Peyer's patch (tissue), 4 donors: ENCODE results near the gene SMYD3. TPM values are rescaled to one million over a fixed set of nuclear protein-coding genes. Genes with fewer than 3 reads are reported as not detected.

Experiments
- DNase-seq, 3 donors: peaks; one replicate each; pipeline ENCODE4 v3.0.0-alpha.2; 2017 to 2019
- H3K27ac ChIP-seq, 4 donors: fragments of 200-600 bp; sonication (generic); one replicate each; pipeline ENCODE4 v1.5.1; 2016 to 2019
- H3K27me3 ChIP-seq, 2 donors: fragments of 200-600 bp; sonication (generic); one replicate each; pipeline ENCODE4 v1.5.1; 2019
- H3K36me3 ChIP-seq, 3 donors: fragments of 200-600 bp; sonication (generic); one replicate each; pipeline ENCODE4 v1.5.1; 2016 to 2019
- H3K4me1 ChIP-seq, 4 donors: fragments of 200-600 bp; sonication (generic); one replicate each; pipeline ENCODE4 v1.5.1; 2016 to 2019
- H3K4me3 ChIP-seq, 4 donors: fragments of 200-600 bp; sonication (generic); 1 replicate in 3 of 4; 2 replicates in 1 of 4; pipeline ENCODE4 v1.5.1; 2016 to 2019; ENCODE audit warnings: mild to moderate bottlenecking in 1 of 4
- H3K9me3 ChIP-seq, 4 donors: fragments of 200-600 bp; sonication (generic); one replicate each; pipeline ENCODE4 v1.5.1; 2016 to 2019; ENCODE audit warnings: mild to moderate bottlenecking in 1 of 4
- POLR2A ChIP-seq, 2 donors: fragments of 450-650 bp; IDR thresholded peaks; one replicate each; pipeline ENCODE4 v1.5.1; 2017; ENCODE audit warnings: antibody characterized with exemption in 2 of 2, mild to moderate bottlenecking in 2 of 2, moderate library complexity in 2 of 2
- total RNA-seq, 4 donors: library from RNA; depleted of rRNA; stranded (reverse); fragments of >200 nt; gene quantifications; one replicate each; pipeline ENCODE4 v1.1.0, GENCODE V29; 2016
- TF ChIP-seq, protein P1 (sequence below), 6 experiments: fragments of 450-650 bp in 4 of 6; fragments of 200-600 bp in 2 of 6; sonication (generic) in 1 of 6; IDR thresholded peaks; one replicate each; pipeline ENCODE4 v1.5.1; 2017 to 2019; ENCODE audit warnings: antibody characterized with exemption in 6 of 6, mild to moderate bottlenecking in 3 of 6, moderate library complexity in 1 of 6

SMYD3 gene
- total RNA-seq, 4 donors from 2014 or later: 19.8 to 55.3 (median 26.9) TPM

DNA sequence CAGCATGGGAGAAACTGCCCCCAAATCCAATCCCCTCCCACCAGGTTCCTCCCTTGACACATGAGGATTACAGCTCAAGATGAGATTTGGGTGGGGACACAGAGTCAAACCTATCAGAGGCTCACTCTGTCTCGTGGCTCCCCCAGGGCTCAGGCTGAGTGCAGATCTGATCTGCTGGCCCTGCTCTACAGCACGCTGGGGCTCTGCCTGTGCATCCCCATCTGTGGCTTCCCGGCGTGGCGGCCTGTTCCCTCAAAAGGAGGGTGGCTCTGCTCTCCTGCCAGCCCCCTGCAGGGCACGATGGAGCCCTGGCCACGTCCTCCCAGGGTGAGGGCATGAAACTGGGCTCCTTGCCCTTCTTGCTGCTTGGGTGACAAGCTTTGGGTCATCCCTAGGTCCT is 19.8 kb upstream of the SMYD3 start:
- Histone ChIP-seq H3K4me1 (no peaks in the 10 kb centered on the region), H3K27ac (no peak overlapping the region), H3K27me3 (no peaks in the 10 kb centered on the region), H3K9me3 (peaks cover 0 to 9% (median 2%) of the 10 kb centered on the region in 4 donors), H3K36me3 (no peaks in the 10 kb centered on the region), H3K4me3 (no peak overlapping the region)
- TF ChIP-seq POLR2A (IDR thresholded peaks at IDR 0.05): no peak
- TF ChIP-seq, protein P1, sequence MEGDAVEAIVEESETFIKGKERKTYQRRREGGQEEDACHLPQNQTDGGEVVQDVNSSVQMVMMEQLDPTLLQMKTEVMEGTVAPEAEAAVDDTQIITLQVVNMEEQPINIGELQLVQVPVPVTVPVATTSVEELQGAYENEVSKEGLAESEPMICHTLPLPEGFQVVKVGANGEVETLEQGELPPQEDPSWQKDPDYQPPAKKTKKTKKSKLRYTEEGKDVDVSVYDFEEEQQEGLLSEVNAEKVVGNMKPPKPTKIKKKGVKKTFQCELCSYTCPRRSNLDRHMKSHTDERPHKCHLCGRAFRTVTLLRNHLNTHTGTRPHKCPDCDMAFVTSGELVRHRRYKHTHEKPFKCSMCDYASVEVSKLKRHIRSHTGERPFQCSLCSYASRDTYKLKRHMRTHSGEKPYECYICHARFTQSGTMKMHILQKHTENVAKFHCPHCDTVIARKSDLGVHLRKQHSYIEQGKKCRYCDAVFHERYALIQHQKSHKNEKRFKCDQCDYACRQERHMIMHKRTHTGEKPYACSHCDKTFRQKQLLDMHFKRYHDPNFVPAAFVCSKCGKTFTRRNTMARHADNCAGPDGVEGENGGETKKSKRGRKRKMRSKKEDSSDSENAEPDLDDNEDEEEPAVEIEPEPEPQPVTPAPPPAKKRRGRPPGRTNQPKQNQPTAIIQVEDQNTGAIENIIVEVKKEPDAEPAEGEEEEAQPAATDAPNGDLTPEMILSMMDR (IDR thresholded peaks at IDR 0.05): no peak
- DNase-seq: no peak

DNA sequence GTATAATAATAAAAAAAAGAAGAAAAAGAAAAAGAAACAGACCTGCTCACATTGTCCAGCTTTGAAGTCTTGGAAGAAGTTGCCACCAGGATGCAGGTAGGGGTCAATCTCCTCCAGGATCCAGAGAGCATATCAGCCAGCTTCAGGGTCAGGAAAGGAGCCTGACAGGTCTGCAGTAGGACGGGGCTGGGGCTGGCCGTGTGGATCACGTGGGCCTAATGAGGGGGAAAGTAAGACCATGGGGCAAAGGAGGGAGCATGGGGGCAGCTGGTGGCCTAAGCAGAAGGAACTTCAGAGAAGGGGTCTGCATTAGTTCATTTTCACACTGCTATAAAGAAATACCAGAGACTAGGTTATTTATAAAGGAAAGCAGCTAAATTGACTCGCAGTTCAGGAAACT is 19.3 kb upstream of the SMYD3 start:
- H3K4me3 ChIP-seq: no peak overlapping the region
- H3K36me3 ChIP-seq: no peaks in the 10 kb centered on the region
- TF ChIP-seq POLR2A (IDR thresholded peaks at IDR 0.05): no peak
- TF ChIP-seq, protein P1 (IDR thresholded peaks at IDR 0.05): no peak
- peaks cover 0 to 9% (median 2%) of the 10 kb centered on the region in 4 donors for H3K9me3 ChIP-seq
- H3K27ac ChIP-seq: no peak overlapping the region
- no peaks in the 10 kb centered on the region for H3K27me3 ChIP-seq
- DNase-seq: no peak
- H3K4me1 ChIP-seq: no peaks in the 10 kb centered on the region

DNA sequence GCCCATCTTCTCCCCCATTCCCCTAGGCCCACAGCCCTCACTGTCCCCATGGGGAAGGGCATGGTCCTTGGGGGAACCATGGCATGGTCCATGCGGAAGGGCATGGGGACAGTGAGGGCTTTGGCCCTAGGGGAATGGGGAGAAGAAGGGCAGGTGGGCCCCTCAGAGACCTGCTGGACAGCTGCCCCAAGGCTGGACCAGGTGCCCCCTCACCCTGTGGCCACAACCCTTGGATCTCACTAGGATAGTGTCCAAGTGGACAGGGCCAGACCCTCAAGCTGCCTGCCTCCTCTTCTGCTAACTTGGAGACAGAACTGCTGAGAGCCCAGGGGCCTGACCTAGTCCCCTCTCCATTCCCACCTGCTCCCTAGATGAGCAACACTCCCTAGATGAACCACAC is 12.4 kb upstream of the SMYD3 start:
- Histone ChIP-seq H3K36me3 (no peaks in the 10 kb centered on the region), H3K4me3 (no peak overlapping the region), H3K4me1 (no peaks in the 10 kb centered on the region), H3K27ac (no peak overlapping the region), H3K27me3 (no peaks in the 10 kb centered on the region), H3K9me3 (peaks cover 0 to 21% (median 6%) of the 10 kb centered on the region in 4 donors)
- no peak for TF ChIP-seq POLR2A (IDR thresholded peaks at IDR 0.05)
- TF ChIP-seq, protein P1 (IDR thresholded peaks at IDR 0.05): no peak
- DNase-seq: no peak

DNA sequence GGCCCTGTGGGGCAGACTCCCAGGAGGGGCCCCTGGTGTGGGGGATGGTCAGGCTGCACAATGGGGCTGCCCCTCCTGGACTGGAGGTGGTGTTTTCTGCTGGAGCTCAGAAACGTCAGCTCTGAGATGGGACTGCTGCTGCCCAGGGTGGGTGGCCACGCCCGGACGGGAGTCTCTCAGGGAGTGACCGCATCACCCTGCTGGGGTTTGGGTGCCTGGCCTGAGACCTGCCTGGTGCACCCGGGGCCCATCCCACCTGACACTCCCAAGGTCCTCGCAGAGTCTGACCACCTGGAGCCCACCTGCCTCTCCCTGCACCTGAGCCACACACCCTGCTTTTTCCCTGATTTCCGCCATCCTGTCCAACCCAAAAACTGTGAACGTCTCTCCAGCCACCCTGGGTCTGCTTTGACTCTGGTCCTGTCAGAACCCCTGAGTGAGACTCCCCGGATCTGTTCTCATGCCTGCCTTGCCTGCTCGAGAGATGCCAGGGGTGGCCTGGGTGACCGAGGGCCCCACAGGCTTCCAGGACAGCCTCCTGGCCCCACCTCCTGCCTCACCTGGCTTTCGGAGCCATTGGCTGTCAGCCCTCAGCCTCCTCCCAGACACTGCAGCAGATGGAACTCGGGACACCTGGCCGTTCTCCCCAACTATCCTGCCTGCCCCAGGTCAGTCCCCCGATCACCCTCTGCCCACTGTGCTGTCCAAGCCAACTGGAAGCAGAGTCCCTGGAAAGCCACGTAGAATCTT is 11.6 kb upstream of the SMYD3 start:
- no peak overlapping the region for H3K27ac ChIP-seq
- no peak overlapping the region for H3K4me3 ChIP-seq
- no peaks in the 10 kb centered on the region for H3K27me3 ChIP-seq
- no peak for TF ChIP-seq POLR2A (IDR thresholded peaks at IDR 0.05)
- TF ChIP-seq, protein P1 (IDR thresholded peaks at IDR 0.05): no peak
- H3K36me3 ChIP-seq: no peaks in the 10 kb centered on the region
- DNase-seq: no peak
- no peaks in the 10 kb centered on the region for H3K4me1 ChIP-seq
- peaks cover 0 to 21% (median 7%) of the 10 kb centered on the region in 4 donors for H3K9me3 ChIP-seq

DNA sequence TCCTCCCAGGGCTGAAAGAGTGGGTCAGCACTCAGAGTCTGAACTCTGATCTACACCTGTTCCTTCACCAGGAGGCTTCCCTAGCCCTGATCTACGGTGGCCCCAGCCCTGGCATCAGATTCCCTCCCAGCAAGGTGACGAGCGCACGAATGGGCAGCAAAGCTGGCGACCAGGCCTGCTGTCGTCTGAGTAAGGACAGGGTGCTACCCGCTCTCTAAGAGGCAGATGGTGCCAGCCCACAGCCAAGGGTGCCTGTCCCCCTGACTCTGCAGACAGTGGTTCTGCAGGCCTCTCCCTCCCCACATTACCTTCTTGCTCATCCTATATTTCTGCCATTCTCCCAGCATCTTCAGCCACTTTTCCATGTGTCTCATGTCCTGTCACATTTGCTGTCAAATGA is 10.3 kb upstream of the SMYD3 start:
- Histone ChIP-seq H3K36me3 (no peaks in the 10 kb centered on the region), H3K27me3 (no peaks in the 10 kb centered on the region), H3K9me3 (peaks cover 0 to 21% (median 7%) of the 10 kb centered on the region in 4 donors), H3K27ac (no peak overlapping the region), H3K4me3 (no peak overlapping the region), H3K4me1 (no peaks in the 10 kb centered on the region)
- TF ChIP-seq, protein P1 (IDR thresholded peaks at IDR 0.05): no peak
- no peak for TF ChIP-seq POLR2A (IDR thresholded peaks at IDR 0.05)
- DNase-seq: no peak
